NCI-H187 treated with DMSO at 0.1 percent for 48 hours (cell line): ENCODE results near the gene CMSS1.

ENCODE experiments used
- DNase-seq: peaks from one replicate; lab custom pipeline; 2025; lab: John Stamatoyannopoulos, UW

CMSS1 gene

DNA sequence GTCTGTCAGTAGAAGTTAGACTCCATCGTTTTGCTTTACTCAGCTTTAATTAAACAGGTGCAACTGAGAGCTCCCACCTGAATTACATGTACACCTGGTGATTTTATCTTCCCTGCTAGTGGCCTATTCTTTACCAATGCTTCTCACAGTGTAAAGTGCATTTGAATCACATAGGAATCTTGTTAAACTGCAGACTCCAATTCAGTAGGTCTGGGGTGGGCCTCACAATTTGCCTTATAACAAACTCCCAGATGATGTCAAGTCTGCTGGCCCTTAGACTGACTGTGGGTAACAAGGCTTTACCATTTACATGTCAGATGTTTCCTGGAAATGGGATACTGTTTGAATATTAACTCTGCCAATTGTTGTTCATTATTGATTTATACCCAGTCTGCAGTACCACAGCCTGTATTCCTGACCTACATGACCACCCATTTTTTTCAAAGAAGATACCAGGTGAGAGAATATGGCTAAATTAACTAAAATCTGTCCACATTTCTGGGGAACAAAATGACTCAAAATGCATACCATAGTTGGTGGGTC lies 37.2 kb downstream of the CMSS1 start:
- no peak for DNase-seq

DNA sequence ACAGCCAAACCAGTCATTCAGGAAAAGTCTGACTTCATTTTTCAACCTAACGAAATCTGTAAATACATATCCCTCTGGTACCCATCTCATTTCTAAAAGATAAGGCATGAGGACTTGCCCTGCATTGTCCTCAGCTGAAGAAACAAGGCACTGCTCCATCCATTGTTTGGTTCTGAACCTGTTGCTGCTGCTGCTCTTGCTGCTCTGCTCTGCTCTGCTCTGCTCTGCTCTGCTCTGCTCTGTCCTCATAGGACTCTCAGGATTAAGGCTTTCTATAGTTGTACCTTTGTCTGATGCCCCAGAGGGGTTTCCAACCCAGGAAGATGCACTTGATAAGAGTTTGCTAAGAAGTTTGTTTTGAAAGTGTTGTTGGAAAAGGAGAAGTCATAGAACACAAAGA lies 38.2 kb downstream of the CMSS1 start:
- DNase-seq, result no peak

DNA sequence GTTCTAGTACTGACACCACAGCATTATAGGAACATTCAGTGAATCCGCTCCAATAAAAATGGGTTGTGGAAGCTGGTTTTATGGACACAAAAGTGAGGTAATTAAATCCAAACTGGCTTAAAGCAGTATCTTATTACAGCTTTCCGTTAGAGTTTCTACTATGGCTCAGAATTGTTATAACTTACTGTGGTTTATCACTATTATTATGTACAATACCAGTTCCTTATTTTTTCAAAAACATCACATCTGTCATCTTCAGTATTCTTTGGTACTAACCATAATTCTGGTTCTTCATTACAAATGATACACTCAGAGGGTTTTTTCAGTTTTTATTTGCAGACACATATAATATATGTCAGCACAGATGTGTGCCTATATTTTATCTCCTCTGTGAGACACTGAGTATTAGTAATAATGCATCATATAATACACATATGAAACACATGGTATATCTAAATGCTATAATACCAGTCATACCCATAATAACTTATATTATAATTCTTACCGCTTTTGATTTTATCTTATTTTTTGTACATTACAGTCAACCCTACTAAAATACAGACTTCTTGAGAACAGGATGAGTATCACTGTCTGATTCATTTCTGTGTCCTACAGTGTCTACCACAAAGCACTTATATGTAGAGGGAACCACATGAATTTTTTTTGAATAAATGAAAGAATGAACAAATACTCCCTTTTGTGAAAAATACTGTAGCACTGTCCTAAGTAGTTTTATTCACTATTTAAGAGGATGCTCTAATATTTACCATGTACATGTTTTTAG lies 39.0 kb downstream of the CMSS1 start:
- no peak for DNase-seq

DNA sequence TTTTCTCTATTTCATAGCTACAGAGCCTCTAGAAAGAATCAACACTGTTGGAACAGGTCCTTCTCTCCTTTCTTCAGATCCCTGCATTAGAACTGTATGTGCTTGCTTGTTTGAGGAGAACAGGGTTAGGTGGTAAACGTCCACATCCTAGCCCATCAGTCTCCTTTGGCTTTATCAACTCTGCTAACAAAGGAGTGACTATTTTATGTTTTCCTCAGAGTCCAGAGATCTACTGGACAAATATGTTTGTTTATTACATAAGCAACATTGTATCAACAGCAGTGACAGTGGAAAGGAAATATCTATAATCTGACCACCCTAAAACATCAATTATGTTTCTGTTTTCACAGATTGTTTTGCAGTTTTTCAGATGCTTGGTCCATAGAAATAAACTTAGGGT lies 39.6 kb downstream of the CMSS1 start:
- no peak for DNase-seq

DNA sequence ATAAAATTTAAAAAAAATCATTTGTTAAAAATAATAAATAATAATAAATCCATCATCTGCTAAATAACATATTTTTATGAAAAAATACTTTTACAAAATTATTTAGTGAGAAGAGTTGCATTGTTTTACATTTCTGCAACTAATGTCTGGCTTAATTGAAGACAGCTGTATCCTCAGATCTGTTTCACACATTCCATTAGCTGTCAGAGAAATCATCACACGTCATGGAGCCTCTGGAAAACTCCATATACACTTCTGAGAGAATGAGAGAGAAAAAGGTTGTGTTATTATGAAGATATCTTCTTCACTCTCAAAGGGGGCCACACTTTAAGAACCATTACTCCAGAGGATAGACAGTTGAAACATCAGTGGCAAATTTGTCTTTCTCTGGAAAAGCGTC lies 40.8 kb downstream of the CMSS1 start:
- no peak for DNase-seq

DNA sequence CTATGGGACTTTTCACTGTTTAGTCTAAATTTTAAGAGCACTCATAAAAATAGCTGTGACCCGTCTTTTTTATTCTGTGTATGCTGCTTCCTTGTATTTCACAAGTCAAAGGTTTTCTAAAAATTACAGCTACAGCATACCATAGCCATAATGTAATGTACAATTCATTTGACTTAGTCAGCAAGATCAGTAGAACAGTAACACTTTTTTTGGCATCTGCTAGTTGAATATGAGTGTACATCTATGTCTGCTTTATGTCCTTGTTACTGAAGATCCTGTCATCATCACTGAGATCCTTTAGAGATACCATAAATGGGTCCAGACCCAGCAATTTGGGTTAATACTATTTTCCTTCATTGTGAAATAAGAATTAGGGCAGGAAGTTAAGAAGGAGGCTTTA lies 42.2 kb downstream of the CMSS1 start:
- DNase-seq, result no peak

DNA sequence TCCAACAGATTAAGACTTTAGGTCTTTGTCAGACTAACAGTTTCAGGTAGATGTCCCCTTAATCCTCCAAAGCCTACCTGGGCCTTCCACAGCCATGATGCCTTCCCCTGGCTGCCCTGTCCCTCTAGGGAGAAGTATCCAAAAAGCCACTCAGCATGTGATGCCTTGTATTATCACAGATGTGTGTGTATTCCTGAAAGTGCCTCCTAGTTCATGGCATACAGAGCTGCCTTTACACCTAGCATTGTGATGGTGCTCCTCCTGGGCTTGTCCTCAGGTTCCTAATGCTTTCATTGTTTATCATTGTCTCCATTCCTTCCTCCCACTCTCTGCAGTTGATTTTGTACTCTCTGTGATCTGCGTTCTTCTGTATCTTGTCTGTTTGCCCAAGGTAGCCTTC lies 43.6 kb downstream of the CMSS1 start:
- DNase-seq, result no peak

DNA sequence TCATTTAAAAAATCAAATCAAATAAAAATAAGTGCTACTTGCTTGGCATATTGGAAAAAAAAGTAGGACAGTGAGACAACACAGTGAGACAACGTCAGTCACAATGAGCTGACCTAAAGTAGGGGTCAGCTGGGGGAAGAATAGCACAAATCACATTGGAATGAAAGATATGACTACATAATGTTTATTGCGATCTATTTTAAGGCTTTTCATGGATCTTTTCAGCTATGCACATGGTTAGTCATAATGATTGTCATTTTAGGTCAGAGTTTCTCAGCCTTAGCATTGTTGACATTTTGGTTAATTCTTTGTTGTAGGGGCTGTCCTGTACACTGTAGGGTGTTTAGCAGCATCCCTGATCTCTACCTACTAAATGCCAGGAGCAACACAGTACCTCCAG lies 44.5 kb downstream of the CMSS1 start:
- no peak for DNase-seq

DNA sequence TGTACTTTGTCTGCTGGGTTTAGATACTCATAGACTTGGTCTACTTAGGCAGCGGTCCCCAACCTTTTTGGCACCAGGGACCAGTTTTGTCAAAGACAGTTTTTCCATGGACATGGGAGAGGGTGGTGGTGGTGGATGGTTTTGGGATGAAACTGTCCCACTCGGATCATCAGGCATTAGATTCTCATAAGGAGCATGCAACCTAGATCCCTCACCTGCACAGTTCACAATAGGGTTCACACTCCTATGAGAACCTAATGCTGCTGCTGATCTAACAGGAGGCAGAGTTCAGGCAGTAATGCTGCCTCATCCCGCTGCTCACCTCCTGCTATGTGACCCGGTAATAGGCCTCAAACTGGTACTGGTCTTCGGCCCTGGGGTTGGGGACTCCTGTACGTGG lies 45.3 kb downstream of the CMSS1 start:
- DNase-seq, result no peak

DNA sequence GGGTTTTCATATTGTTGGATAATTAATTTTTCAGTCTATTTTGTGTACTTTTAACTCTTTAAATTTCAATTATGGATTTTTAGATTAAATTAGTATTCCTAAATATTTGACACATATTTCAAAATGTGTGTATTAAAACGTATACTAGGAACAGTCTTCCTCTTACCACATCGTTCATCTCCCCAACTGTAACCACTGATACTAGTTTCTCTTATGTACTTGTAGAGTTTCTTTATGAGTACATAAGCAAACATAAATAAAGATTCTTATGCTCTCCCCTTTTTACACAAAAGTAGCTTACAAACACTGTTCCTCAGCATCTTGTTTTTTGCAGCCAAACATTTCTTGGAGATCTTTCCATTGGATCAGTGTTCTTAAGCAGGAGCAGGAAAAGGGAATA lies 45.9 kb downstream of the CMSS1 start:
- DNase-seq, result no peak

DNA sequence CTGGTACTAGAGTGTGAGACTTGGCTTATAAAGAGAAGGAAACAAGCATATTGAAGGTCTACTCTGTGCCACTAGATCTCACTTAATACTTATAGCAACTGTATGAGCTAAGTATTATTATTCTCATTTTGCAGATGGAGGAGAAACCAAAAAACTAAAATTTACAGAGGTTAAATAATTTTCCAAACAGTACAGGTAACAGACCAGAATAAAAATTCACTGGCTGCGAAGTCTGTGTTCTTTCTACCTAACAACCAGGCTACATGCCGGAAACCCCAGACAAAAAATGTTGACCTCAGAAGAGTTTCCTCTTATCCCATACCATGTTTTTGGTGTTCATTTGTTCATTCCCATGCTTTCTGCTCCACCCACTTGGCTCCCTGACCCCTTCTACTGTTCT lies 46.6 kb downstream of the CMSS1 start:
- DNase-seq, result no peak

DNA sequence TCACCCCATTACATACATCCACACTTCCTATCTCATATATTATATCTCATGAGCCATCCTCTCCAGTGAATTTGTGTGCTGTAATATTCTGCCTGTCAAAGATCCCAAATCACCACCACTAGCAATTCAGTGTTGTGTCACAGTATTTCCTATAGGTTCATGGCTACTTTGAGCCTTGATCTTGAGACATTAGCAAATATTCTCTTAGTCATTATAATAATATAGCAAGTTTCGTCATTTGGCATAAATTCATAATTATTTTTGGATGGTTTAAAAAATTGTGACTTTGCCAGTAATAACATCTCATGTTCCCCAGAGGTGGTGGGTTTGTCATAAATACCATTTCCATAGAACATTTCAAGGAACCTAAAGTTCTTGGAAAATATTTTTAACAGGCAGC lies 47.7 kb downstream of the CMSS1 start:
- no peak for DNase-seq

DNA sequence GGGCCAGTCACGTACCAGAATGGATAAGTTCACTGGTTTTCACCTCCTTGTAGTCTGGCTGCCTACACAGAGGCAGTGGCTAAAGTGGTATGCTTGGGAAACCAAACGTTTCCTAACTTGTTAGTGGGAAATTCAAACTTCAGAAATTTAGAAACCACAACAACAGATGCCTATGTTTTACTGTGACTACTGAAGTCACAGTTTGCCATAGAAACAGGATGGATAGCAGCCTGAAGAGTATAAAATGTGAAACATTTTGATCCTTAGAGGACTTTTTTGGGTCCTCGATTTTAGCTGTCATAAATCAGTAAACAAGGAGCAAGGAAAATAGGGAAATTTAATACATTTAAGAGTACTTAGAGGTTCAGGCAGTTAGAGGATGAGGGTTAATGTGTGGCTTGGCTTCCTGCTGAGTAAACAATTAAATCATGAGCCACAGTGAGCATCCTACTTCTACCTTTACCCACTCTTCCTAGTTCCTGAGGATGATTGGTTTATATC lies 48.6 kb downstream of the CMSS1 start:
- DNase-seq, result peak; percentile 67

DNA sequence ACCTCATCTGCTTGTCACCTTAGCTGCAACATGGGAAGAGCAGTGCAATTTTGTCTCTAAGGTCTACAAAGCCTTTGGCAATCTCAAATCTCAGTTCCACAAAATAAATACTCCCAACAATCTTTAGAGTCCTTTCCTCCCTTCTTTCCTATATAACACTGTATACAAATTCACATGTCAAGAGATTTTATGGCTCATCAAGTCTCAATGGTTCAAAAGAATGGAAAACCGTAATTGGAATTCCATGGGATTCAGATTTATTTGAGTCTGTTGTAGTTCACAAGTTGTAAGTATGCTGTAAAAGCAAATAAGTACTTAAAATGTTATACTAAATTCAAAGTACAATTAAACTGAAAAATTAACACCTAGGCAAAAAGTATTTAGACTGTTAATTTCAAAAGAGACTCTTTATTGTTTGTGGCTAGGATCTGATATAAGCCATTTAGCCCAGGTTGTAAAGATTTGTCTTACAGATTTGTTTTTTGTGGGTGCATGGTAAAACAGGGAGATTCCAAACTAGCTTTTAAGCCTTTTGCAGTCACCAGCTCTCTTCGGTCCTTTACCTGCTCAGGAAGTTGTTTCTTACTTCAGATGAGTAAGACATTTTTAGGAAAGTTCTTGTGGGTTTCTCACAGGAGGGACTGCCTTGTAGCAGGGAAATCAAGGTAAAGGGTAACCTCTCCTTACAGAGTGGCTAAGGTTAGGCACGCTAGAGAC lies 50.1 kb downstream of the CMSS1 start:
- DNase-seq, result no peak

DNA sequence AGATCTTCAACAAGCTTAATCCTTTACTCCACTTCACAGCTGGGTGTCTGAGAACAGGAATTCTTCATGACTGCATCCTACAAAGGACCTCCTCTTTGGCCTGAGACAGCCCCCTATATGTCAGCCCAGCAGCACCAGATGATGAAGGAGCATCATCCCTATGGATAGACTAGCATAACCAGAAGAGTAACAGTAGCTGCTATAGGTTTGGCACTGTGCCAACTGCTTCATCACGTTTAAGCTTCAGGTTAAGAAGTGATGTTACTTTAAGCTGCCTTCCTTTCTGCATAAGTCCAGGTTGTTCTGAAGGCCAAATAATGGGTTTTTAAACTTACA lies 50.6 kb downstream of the CMSS1 start:
- no peak for DNase-seq

DNA sequence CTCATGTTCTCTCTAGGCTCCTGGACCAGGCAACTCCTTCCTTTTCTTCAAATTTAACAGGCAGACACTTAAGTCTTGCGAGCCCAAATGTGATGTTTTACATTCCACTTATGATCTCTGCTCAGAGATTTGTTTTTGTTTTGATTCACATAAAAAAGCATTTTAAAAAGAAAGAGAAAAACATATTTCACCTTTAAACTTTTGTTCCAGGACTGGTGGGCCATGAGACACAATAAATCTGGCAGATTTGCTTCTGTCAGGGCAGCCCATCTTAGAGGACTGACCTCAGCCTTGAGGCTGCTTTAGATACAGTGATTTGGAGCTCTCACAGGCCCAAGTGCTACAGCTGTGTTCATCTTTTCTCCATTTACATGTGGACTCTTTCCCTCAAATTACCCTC lies 52.0 kb downstream of the CMSS1 start:
- no peak for DNase-seq

DNA sequence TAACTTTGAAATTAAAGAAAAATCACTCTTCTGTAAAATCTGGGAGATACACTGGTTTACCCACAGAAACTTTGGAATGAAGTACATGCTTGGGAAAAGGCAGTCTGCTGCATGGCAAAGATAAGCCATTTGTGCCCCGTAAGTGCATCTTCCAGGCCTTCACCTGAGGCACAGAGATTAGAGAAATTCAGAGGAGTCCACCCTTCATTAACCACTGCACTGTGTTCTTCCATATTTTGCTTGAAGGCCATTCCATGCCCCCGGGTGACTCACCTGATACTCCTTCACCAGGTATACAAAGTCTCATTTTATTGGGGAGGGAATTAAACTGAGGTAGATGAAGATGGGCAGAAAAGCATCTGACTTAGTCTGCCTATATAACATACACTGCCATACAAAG lies 53.0 kb downstream of the CMSS1 start:
- DNase-seq, result no peak

DNA sequence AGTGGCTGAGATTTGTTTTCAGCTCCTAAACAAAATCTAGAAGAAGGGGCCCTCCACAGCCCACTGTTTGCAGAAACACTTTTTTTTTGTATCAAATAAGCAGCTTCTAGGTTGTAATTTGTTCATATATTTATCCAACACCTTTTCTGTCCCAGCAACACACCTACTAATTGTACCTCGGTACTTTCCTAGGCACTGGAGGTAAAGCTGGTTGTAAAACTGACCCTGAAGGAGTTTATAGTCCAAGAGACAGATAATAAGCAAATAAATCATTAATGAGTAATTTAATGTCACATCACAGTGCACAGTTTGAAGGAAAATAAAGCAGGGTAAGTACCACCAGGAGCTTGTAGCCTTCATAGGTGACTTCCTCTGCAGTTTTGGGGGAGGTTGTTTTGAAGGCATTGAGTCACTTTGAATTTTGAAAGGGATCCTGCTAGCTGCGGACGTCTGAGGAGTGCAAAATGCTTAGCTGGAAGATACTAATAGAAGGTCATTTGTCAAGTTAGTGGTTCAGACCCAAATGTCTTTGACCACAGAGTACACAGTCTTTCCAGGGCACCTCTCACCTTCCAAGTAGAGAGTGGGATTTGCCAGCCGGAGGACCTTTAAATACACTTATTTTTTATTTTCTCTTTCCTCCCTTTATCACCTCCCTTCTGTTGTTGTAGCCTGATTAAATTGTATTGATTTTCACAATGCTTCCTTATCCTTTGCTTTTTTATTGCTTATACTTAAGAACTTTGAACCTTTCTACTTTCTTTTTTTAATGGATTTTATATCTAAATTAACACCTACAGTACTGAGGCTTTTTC lies 53.8 kb downstream of the CMSS1 start:
- no peak for DNase-seq

DNA sequence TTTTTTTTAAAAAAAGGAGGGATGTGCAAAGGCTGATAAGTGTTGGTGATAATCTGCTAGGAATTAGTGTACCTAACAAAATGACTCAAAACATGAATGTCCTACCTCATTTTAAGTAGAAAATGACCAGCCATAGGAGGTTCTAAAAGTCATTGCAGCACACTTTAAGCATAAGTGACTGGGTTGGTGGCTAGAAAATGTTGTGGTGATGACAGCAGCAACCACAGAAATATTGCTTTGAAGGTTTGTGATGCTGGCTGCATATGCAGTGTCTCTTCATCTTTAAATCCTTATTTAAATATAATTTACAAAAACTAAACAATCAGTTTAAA lies 55.2 kb downstream of the CMSS1 start:
- DNase-seq, result no peak

DNA sequence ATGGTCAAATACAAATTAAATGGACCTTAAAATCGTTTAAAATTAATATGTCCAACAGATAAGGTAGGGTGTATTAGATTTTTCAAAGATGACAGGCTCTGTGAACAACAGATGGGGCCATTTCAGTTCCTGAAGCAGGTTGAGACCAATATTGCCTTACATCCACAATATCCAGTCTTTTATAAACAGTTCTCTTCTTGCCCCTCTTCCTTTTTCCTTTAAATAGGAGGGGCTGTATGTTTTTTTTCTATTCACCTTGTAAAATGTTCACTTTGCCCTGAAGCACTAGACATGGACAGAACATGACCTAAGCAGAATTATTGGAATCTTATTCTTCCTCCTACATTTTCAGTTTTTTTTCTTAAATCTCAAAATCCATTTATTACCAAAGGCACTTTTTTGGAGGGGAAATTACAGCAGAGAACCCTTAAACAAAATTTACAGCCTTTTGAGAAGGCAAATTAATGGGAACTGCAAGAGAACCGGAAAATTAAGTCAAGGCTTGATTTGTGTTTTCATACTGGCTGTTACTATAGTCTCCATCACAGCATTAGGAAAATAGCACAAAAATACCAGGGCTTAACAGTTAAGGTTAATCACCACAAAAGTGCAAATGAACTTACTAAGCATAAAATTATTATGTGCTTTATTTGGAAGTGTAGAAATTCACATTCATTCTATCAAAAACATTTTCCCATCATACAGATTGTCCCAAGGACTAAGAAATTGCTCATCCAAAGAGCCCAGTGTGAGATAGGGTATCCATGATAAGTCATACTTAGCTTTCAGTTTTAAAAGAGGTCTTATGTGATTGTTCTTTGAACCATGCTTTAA lies 55.8 kb downstream of the CMSS1 start:
- no peak for DNase-seq

DNA sequence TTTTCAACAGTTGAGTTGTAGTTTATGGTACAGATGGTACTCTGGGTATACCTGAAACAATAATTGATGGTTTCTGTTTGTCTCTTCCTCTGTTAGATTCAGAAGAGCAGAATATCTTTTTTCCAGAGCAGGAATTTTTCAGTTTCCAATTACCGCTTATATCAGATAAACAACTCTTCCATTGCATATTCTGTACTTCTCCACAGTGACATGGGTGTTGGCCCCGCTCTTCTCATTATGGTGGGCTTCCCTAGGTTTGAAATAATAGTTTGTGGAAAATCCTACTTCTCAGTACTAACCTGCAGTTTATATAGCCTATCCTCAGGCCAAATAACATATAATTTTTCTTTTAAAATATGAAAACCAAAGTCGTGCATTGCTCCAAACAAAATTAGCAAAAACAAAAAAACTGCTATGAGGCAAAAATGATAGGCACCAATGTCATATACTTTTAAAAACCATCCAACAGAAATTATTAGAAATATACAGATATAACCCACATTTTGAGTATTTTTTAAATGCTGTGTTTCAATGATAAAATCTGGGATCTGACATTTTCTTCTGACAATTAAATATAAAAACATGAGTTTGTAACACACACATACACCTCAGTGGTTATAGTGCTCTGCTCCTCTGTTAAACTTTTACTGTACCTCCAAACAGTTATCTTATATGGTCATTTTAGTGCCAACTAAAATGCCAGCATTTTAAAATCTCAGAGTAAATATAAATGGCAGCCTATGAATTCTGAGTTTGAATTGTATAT lies 56.8 kb downstream of the CMSS1 start:
- no peak for DNase-seq
